GM18868 (cell line): ENCODE measurements around the gene HOXA10.
A peak's percentile ranks its signal among the peaks of the same experiment; 100 is the strongest.

Source experiments
- ATAC-seq: cut with Tn5 transposase; IDR thresholded peaks from one replicate; pipeline ENCODE4 v1.9.1; 2021; ENCODE audit warnings: mild to moderate bottlenecking, moderate library complexity; ENCODE audit not compliant: unreplicated experiment

Gene HOXA10

GRCh38 chr7:27146491-27147198 is 27.5 kb downstream of the HOXA10 start:
- ATAC-seq = no peak

DNA sequence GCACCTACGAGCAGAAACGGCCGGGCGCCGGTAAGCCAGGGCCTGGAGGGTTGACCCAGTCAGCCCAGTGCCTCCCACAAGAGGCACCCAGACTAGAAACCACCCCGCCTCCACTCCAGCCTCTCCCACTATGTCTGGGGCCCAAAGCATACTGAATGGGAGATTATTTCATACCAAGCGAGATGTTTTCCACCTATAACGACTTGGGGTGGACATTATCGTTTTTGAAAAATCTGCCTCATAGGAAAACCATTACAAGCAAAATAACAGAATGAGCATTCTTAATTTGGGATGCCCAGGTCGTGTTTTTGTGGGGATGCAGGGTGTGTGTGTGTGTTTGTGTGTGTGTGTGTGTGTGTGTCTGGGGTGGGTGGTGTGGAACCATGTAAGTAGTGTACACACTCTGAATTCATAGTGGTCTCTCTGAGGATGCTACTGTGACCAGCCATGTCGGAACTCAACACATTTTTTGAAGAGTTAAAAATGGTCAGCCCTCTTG is 28.2 kb downstream of the HOXA10 start:
- no peak for ATAC-seq

GRCh38 chr7:27145165-27145913 is 28.8 kb downstream of the HOXA10 start:
- ATAC-seq = no peak

DNA sequence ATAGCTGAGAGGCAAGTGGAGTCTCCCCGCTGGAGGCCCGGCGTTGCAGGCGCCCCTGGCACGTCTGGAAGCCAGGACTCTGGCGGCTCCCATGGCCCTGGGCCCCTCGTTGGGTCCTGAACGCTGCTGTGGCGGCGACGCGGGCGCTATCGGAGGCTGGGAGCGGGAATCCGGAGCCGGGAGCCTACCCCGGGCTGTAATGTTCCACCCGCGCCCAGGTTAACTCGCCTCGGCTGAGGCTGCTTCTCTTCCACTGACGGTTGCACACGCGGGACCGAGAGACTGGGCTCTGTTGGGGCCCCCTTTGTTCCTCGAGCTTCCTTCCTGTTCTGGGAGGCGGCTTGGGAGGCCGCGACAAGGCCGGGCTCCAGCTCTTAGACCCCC is 29.3 kb downstream of the HOXA10 start:
- ATAC-seq = no peak

DNA sequence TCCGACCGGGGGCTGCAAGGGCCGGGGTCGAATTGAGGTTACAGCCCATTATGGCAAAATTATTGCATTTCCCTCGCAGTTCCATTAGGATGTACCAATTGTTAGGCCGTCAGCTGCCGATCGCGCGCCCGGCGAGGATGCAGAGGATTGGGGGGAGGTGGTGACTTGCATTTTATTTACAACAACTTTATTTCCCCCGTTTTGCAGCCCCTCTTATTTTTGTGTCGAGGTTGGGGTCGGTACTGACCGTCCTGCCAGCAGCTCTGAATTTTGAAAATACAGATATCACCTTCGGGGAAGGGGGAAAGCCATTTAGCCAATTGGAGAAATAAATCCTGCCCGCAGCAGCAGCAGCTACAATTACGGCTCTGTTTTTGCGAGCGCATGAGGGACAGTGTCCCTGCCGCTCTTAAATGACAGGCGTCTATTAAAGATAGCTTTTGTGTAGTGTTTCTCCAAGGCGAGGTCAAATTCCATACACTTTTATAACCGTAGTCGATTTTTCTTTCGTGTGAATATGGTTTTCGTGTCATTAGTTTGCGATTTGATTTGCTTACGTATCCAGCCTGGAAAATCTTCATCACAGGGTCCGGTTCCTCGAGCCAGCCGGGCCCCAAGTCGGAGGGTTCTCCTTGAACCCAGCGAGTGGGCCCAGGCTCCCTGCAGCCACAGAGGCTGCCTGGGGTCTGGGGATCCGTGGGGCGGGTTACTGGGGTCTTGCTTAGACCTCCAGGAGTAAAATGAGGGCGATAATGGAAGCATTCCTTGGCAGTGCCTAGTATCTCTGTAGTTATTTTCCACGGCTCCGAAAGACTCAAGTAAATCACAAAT is 30.0 kb downstream of the HOXA10 start:
- no peak for ATAC-seq

DNA sequence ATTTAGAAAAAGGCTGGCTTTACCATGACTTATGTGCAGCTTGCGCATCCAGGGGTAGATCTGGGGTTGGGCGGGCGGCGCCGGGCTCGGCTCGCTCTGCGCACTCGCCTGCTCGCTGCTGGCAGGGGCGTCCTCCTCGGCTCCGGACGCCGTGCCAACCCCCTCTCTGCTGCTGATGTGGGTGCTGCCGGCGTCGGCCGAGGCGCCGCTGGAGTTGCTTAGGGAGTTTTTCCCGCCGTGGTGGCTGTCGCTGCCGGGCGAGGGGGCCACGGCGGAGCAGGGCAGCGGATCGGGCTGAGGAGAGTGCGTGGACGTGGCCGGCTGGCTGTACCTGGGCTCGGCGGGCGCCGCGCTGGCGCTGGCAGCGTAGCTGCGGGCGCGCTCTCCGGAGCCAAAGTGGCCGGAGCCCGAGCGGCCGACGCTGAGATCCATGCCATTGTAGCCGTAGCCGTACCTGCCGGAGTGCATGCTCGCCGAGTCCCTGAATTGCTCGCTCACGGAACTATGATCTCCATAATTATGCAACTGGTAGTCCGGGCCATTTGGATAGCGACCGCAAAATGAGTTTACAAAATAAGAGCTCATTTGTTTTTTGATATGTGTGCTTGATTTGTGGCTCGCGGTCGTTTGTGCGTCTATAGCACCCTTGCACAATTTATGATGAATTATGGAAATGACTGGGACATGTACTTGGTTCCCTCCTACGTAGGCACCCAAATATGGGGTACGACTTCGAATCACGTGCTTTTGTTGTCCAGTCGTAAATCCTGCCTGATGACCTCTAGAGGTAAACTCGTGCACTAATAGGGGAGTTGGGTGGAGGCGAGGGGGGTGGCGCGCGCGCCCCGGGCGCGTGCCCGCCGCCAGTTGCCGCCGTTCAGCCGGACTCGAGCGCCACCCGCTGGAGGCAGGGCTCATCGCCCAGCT is 30.8 kb downstream of the HOXA10 start, which contains the start of gene HOXA5:
TSS of gene HOXA5 (minus strand) at position 659 of the 927 bp plus-strand sequence. CDS start at position 585, 74 bp downstream.
- ATAC-seq = no peak

- ATAC-seq = no peak
Observed at GRCh38 chr7:27142580-27143022, 31.5 kb downstream of the HOXA10 start.

DNA sequence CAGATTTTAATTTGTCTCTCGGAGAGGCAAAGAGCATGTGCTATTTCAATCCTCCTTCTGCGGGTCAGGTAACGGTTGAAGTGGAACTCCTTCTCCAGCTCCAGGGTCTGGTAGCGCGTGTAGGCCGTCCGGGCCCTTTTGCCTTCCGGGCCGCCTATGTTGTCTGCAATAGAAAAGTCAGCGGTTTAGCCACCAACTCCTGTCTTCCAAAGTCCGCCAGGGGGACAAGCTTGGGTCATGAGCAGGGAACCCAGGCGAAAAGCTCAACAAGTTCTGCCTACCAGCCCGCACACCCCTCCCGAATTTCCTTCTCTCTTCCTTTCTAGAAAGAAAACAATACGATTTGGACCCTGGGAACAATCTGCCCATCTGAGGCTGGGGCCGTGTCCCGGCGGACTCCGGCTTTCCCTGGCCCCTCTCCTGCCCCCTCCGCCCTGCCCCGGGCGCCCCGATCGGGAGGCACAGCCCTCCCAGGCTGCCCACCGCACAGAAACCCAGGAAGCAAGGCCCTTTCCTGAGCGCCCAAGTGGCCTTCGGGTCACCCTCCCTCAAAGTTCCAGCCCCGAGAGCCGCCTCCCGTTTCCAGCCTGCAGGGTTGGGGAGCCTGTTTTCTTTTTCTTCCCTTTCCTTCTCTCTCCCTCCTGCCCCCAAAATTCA is 32.1 kb downstream of the HOXA10 start:
- no peak for ATAC-seq

DNA sequence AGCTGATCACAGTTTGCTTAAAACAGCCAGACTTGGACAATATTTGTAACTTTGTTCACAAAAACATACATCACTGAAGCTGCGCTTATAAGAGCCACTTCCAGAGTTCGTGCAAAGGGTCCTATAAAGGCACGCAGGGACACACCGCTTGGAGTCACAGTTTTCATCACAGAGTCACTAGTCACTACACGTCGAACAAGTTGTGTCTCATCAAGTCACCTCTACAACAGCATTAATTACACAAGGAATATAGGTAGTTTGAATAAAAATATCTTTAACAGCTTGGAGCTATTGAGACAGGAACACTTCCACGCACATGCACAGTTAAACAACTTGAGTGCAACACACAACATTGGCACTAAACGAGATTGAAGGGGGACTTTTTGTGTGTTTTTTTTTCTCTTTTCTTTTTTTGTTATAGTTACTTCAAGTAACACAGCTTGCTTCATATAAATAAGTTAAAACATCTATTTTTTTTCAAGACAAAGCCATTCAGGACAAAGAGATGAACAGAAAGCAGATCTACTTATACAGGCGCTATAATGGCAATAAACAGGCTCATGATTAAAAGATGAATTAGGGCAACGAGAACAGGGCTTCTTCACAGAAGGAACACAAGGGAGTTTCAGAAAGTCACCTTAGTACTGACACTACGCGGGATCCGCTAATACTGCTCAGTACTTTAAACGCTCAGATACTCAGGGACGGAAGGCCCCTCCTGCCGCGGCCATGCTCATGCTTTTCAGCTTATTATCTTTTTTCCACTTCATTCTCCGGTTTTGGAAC is 32.8 kb downstream of the HOXA10 start:
- ATAC-seq = no peak

- ATAC-seq = no peak
Observed at GRCh38 chr7:27140126-27140857, 33.8 kb downstream of the HOXA10 start.

DNA sequence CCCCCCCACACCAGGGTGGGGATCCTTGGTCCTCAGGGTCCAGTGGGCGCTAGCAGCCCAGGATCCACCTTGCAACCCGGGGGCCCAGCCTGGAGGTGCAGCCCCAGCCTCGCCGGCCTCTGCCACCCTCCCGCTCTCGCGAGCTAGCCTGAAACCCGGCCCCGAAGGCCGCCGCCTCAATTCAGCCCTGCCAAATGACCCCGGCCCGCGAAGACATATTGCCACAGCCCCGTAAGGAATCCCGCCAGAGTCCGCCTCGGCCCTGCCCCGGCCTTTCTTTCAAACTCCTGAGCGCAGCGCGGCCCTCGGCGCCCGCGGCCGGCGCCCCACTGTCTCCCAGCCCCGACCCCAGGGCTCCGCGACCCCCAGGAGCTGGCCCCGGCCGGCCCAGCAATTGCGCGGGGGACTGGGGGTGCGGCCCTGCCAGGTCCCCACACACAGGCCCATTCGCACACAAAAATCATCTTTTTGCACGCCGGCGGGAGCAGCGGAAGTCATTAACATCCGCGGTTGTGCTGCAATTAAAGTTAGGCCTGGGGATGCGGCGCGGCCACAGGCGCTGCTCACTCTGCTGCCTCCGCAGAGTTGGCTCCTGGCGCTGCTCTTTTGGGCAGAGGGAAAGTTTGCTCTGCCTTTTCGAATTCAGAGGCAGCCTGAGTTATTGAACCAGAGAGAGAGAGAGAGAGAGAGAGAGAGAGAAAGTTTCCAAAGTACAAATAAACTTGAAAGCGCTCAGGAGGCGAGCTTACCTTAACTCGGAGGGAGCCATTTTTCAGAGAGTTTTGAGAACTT is 34.6 kb downstream of the HOXA10 start:
- no peak for ATAC-seq

DNA sequence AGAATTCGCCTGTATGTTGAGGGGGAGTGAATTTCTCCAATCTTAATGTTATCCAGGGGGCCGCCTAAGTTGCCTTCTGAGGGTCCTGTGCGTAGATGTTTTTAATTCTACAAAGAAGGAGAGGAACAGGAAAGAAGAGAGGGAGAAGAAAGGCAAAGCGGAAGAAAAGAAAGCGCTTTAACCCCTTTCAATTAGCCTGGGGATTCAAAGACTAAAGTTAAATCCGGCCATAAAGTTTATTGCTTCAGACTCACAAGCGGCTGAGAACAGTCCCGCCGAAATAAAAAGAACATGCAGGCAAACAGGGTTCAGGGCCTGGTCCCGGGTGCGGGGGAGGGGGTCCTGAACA is 35.2 kb downstream of the HOXA10 start:
- ATAC-seq = no peak

- no peak for ATAC-seq
Observed at GRCh38 chr7:27138472-27138871, 35.6 kb downstream of the HOXA10 start.

- no peak for ATAC-seq
Observed at GRCh38 chr7:27137640-27138315, 36.3 kb downstream of the HOXA10 start.

DNA sequence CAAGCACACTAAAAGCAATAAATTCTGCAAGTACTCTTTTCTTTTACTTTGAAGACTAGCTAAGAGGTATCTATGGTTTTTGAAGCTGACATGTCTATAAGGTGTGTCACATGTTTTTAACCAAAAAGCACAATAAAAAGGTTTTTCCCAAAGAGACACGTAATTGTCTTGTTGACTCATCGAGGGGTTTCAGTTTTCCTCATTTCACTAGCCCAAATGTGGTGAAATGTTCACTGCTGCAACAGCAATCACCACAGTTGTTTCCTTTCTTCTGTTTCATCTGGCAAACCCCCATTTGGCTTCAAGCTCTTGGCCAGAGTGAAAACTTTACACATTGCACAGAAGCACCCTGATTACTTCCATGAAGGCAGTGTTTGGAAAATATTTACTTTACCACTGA is 39.7 kb downstream of the HOXA10 start:
- peak; percentile 73 for ATAC-seq

DNA sequence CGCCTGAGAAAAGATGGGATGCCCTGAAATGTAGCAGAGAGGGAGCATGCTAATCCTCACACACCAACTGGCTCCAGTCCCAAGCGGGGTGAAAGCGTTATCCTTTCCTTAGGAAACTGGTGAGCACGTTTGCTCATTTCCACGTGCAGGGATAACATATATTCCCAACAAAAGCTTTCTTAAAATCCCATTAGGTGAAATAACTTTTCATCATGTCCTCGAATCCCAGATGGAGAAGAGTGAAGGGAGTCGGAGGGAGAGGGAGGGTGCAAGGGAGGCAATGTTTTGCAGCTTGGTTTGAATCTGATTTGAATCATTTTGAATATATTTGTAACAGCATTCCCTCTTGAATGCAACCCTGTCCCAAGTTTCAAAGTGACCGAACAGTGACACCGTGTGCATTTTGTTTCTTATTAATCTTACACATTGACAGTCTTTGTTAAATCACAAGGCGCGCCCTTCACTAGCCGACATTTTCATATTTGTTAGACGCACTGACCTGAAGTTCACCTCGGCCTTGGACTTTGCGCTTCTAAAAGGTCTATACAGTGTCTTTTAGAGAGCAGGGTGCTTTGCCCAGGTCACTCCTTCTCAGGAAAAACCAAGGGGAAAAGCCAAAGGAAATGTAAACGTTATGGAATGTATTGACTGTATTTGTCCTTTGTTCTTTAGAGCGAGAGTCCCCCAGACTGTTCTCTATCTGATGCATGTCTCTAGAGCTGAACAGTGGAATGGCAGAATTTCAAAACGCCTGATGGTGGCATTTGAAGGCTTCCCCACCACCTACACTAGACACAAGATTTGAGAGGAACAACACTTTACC is 40.5 kb downstream of the HOXA10 start:
- no peak for ATAC-seq
